IMR-90 (cell line): Measurements from ENCODE around the gene SLIT1. TPM values are rescaled to one million over a fixed set of nuclear protein-coding genes. Genes with fewer than 3 reads are reported as not detected.

ENCODE experiments used
- ATAC-seq: fragments of 200-7000 bp; cut with Tn5 transposase; 2 replicates; pipeline ENCODE4 v1.9.1; 2020; ENCODE audit warnings: low read depth, mild to moderate bottlenecking, moderate library complexity
- BruUV-seq: library from RNA; stranded (reverse); fragments of 400-500 nt; replicated peaks from 2 replicates; lab custom pipeline; 2021; lab: Mats Ljungman, UMichigan
- CTCF ChIA-PET: fragments of 300-600 bp; formaldehyde crosslinking; extraction: SDS; loops from one replicate; lab custom pipeline; 2021; ENCODE audit warnings: antibody characterized with exemption; lab: Yijun Ruan, JAX
- POLR2A ChIA-PET: fragments of 300-600 bp; sonication (Branson Sonifier 250); formaldehyde crosslinking; loops from one replicate; lab custom pipeline; 2022; ENCODE audit warnings: antibody characterized with exemption; ENCODE audit not compliant: unreplicated experiment; lab: Charles Lee
- DNase-seq: peaks from one replicate; pipeline ENCODE4 v3.0.0; 2013
- H2AFZ ChIP-seq: replicated peaks from 2 replicates; pipeline ENCODE3; 2013; ENCODE audit warnings: low read length, mild to moderate bottlenecking; ENCODE audit not compliant: poor library complexity
- H2AK5ac ChIP-seq: 2 replicates; pipeline ENCODE4 v1.6.1; 2013; ENCODE audit warnings: low read depth, low read length, inconsistent platforms
- H2AK9ac ChIP-seq: replicated peaks from 2 replicates; pipeline ENCODE3; 2013; ENCODE audit warnings: mild to moderate bottlenecking, low read depth, low read length, moderate library complexity; ENCODE audit not compliant: poor library complexity
- H2BK120ac ChIP-seq: 2 replicates; pipeline ENCODE4 v1.6.1; 2013; ENCODE audit warnings: low read depth, low read length, inconsistent platforms
- H2BK15ac ChIP-seq: 3 replicates; pipeline ENCODE4 v1.6.1; 2013; ENCODE audit warnings: low read depth, low read length, inconsistent platforms
- H2BK20ac ChIP-seq: 2 replicates; pipeline ENCODE4 v1.6.1; 2013; ENCODE audit warnings: low read depth, mild to moderate bottlenecking, inconsistent platforms, low read length, moderate library complexity
- H2BK5ac ChIP-seq: 2 replicates; pipeline ENCODE4 v1.6.1; 2013; ENCODE audit warnings: mild to moderate bottlenecking, low read depth, low read length, inconsistent platforms; ENCODE audit not compliant: poor library complexity, severe bottlenecking
- H3K14ac ChIP-seq: replicated peaks from 2 replicates; pipeline ENCODE4 v1.6.1; 2013; ENCODE audit warnings: low read depth, low read length, inconsistent platforms
- H3K18ac ChIP-seq: 2 replicates; pipeline ENCODE4 v1.6.1; 2013; ENCODE audit warnings: low read depth, low read length, control low read depth
- H3K23ac ChIP-seq: 2 replicates; pipeline ENCODE4 v1.6.1; 2013; ENCODE audit warnings: low read depth, low read length, inconsistent platforms
- H3K27ac ChIP-seq: 2 replicates; pipeline ENCODE4 v1.5.1; 2013; ENCODE audit warnings: mild to moderate bottlenecking, control low read depth, low read length; ENCODE audit not compliant: insufficient read depth
- H3K27me3 ChIP-seq: 2 replicates; pipeline ENCODE4 v1.6.1; 2013; ENCODE audit warnings: low read length; ENCODE audit not compliant: control insufficient read depth, insufficient read depth
- H3K36me3 ChIP-seq: 2 replicates; pipeline ENCODE4 v1.6.1; 2013; ENCODE audit warnings: low read length, mixed read lengths; ENCODE audit not compliant: control insufficient read depth, insufficient read depth
- H3K4ac ChIP-seq: 2 replicates; pipeline ENCODE4 v1.6.1; 2013; ENCODE audit warnings: low read depth, low read length, inconsistent platforms
- H3K4me1 ChIP-seq: 2 replicates; pipeline ENCODE4 v1.6.1; 2013; ENCODE audit warnings: low read length, mixed read lengths; ENCODE audit not compliant: control insufficient read depth, insufficient read depth
- H3K4me2 ChIP-seq: 2 replicates; pipeline ENCODE4 v1.6.1; 2013; ENCODE audit warnings: low read depth, mild to moderate bottlenecking, control low read depth, low read length, moderate library complexity
- H3K4me3 ChIP-seq: 2 replicates; pipeline ENCODE4 v1.5.1; 2013; ENCODE audit warnings: low read depth, mild to moderate bottlenecking, control low read depth, low read length, moderate library complexity; ENCODE audit not compliant: insufficient read depth
- H3K56ac ChIP-seq: 2 replicates; pipeline ENCODE4 v1.6.1; 2013; ENCODE audit warnings: low read length, inconsistent platforms; ENCODE audit not compliant: insufficient read depth; ENCODE audit errors: extremely low read depth
- H3K79me1 ChIP-seq, 2 experiments: 2 replicates each; pipeline ENCODE4 v1.6.1; 2013; ENCODE audit warnings: low read length in 2 of 2, inconsistent platforms in 1 of 2, low read depth in 1 of 2
- H3K9ac ChIP-seq: 2 replicates; pipeline ENCODE4 v1.6.1; 2013; ENCODE audit warnings: low read depth, low read length, control low read depth
- H3K9me1 ChIP-seq: 2 replicates; pipeline ENCODE4 v1.6.1; 2013; ENCODE audit warnings: low read length, inconsistent platforms; ENCODE audit not compliant: insufficient read depth
- H3K9me3 ChIP-seq: 2 replicates; pipeline ENCODE4 v1.6.1; 2013; ENCODE audit warnings: low read length; ENCODE audit not compliant: control insufficient read depth, insufficient read depth
- H4K20me1 ChIP-seq: 2 replicates; pipeline ENCODE4 v1.6.1; 2013; ENCODE audit warnings: low read length, inconsistent platforms; ENCODE audit not compliant: insufficient read depth
- H4K5ac ChIP-seq: 2 replicates; pipeline ENCODE4 v1.6.1; 2013; ENCODE audit warnings: mild to moderate bottlenecking, low read depth, low read length, control low read depth
- H4K8ac ChIP-seq, 2 experiments: 2 replicates each; pipeline ENCODE4 v1.6.1; 2013; ENCODE audit warnings: low read depth in 2 of 2, low read length in 2 of 2, control low read depth in 1 of 2, inconsistent platforms in 1 of 2
- H4K91ac ChIP-seq: 2 replicates; pipeline ENCODE4 v1.6.1; 2013; ENCODE audit warnings: low read depth, low read length, inconsistent platforms; ENCODE audit not compliant: insufficient read depth
- CEBPB ChIP-seq: IDR thresholded peaks from 2 replicates; pipeline ENCODE4 v1.6.1; 2012; ENCODE audit warnings: low read depth, low read length, improper control_type of control experiment
- CHD1 ChIP-seq: IDR thresholded peaks from 2 replicates; pipeline ENCODE4 v1.6.1; 2012; ENCODE audit warnings: low read depth, low read length, improper control_type of control experiment
- MAFK ChIP-seq: IDR thresholded peaks from 2 replicates; pipeline ENCODE4 v1.6.1; 2012; ENCODE audit warnings: low read depth, low read length, improper control_type of control experiment
- MAZ ChIP-seq: IDR thresholded peaks from 2 replicates; pipeline ENCODE4 v1.6.1; 2012; ENCODE audit warnings: low read depth, mild to moderate bottlenecking, low read length, improper control_type of control experiment, moderate library complexity, borderline replicate concordance
- MXI1 ChIP-seq: IDR thresholded peaks from 2 replicates; pipeline ENCODE4 v1.6.1; 2012; ENCODE audit warnings: low read depth, mild to moderate bottlenecking, low read length, moderate library complexity, borderline replicate concordance
- NFE2L2 ChIP-seq: fragments of 150-350 bp; IDR thresholded peaks from 2 replicates; pipeline ENCODE4 v1.6.1; 2016; ENCODE audit warnings: low read depth, mild to moderate bottlenecking, low read length
- WGBS, 2 experiments: methylation state at CpG; one replicate each; pipeline versions ENCODE4 v1.1.5 to v1.1.7; 2013; ENCODE audit warnings: missing lambda C conversion rate in 2 of 2; ENCODE audit not compliant: insufficient read length in 1 of 2; ENCODE audit errors: extremely low coverage in 2 of 2; 5-methylcytosine and 5-hydroxymethylcytosine counted together
- dilution Hi-C: fragments of 300-500 bp; cut with HindIII; formaldehyde crosslinking; loops from one replicate; pipeline ENCODE4 v1.14.3; 2018; ENCODE audit warnings: low sequenced_read_pairs; ENCODE audit not compliant: unreplicated experiment
- in situ Hi-C: fragments of 300-500 bp; cut with MboI; formaldehyde crosslinking; loops from 3 replicates; pipeline ENCODE4 v1.14.3; 2019; ENCODE audit warnings: low sequenced_read_pairs, inconsistent platforms, mixed read lengths
- intact Hi-C: fragments of 100-400 bp; cut with micrococcal nuclease; formaldehyde crosslinking; loops from 2 replicates; pipeline ENCODE4 v1.10.0; 2022
- polyA plus RNA-seq, 3 experiments: library from polyadenylated mRNA; depleted of rRNA; stranded (reverse); fragments of >200 nt; gene quantifications; 2 replicates each; pipeline ENCODE4 v1.2.3, GENCODE V29; 2012; ENCODE audit warnings: low replicate concordance in 1 of 3
- total RNA-seq: library from RNA; depleted of rRNA; stranded (reverse); fragments of >200 nt; gene quantifications from 2 replicates; pipeline ENCODE4 v1.2.3, GENCODE V29; 2012

Gene SLIT1
- total and polyA plus RNA-seq, 2 of the 4 experiments (the other 2 are of a cell fraction) = under 0.01 TPM

DNA sequence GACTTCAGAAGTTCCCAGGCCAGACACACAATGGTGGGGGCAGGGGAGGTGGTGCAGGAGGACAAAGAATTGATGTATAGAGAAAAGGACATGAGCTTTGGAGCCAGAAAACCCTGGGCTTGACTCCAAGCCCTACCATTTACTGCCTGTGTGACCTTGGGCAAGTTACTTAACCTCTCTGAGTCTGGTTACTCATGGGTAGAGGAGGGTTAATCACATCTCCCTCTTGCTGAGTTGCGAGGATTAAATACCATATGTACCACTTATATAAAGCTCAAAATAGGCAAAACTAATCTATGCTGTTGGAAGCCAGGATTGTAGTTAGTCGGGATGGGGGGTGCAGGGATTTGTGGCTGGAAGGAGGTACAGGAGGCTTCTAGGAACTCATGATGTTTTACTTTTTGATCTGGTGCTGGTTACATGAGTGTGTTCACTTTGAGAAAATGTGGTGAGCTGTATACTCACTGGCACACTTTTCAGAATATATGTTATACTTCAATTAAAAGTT is 106.8 kb downstream of the SLIT1 start:
- Histone ChIP-seq H3K4me3 (no peak overlapping the region), H3K9me3 (no peaks in the 10 kb centered on the region), H2AK9ac (no peak overlapping the region), H3K4ac (no peak overlapping the region), H4K20me1 (no peaks in the 10 kb centered on the region; the same call in 1 of the 2 replicates), H4K91ac (no peak overlapping the region), H2BK120ac (no peak overlapping the region), H3K23ac (no peak overlapping the region), H3K4me2 (no peak overlapping the region), H2BK15ac (no peak overlapping the region), H3K36me3 (no peaks in the 10 kb centered on the region), H3K79me1 (no peaks in the 10 kb centered on the region), H2BK5ac (no peak overlapping the region), H3K14ac (no peak overlapping the region), H3K9ac (no peak overlapping the region), H2BK20ac (no peak overlapping the region), H2AK5ac (no peak overlapping the region), H3K18ac (no peak overlapping the region), H2AFZ (no peak overlapping the region), H4K5ac (no peak overlapping the region), H3K9me1 (no peaks in the 10 kb centered on the region), H3K4me1 (no peaks in the 10 kb centered on the region), H3K27ac (no peak overlapping the region), H3K27me3 (peaks cover 56% of the 10 kb centered on the region), H4K8ac (no peak overlapping the region), H3K56ac (no peak overlapping the region)
- no peak for TF ChIP-seq CHD1
- TF ChIP-seq MAZ = no peak
- TF ChIP-seq MAFK = no peak
- TF ChIP-seq CEBPB = no peak
- no peak for TF ChIP-seq MXI1
- TF ChIP-seq NFE2L2 = no peak
- CTCF ChIA-PET = no interaction called here
- no CpG with 5 or more reads among the region's 2 CpGs for WGBS, 2 experiments
- dilution Hi-C loops (no loop called here), intact Hi-C loops (no loop called here), in situ Hi-C loops (loop anchor here (10.0 kb wide), 2 partner anchors 126 to 276 kb away; no protein-coding TSS in a partner anchor)
- POLR2A ChIA-PET = no interaction called here
- BruUV-seq = no TSS peak
- ATAC-seq (no peak), DNase-seq (no peak)
